ENCODE results near the gene GJC2. TPM values are rescaled to one million over a fixed set of nuclear protein-coding genes. Genes with fewer than 3 reads are reported as not detected.

The GJC2 gene
- total RNA-seq, 1 experiment from 2014 or later, result 1.6 TPM

DNA sequence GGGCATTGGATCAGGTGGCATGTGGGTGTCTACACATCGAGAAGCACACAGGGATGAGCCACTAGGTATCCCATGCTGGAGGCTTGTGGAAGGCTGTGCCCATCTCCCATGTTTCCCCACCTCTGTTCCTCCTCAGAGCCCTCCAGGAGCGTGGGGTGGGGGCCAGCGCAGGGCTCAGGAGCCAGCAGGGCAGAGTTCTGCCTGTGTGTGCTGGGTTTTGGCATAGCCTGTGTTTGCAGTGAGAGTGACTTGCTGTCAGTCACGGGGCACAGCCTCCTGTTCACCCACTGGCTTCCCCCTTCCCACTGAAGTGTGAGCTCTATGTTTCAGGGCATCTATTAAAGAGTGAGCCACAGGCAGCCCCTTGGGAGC, 26.3 kb downstream of the GJC2 start:
- Histone ChIP-seq H3T11ph (ENCODE audit: low read length) (no peak overlapping the region), H3K79me2 (ENCODE audit: insufficient read depth, low read length) (0 out of 2 replicates have a peak, but pooled peaks cover 1% of the 10 kb centered on the region), H2BK12ac (ENCODE audit: insufficient read length, low read depth, low read length) (no peak overlapping the region), H4K8ac (replicated peaks; ENCODE audit: insufficient read length, low read depth, low read length) (no peak overlapping the region), H3K9ac (ENCODE audit: extremely low read depth, insufficient read length, low read length) (no peak overlapping the region), H3K4me1 (ENCODE audit: insufficient read depth, low read length) (no peaks in the 10 kb centered on the region), H3K79me1 (ENCODE audit: insufficient read depth, low read depth, low read length, poor library complexity, severe bottlenecking) (no peaks in the 10 kb centered on the region), H3K14ac (ENCODE audit: insufficient read depth, low read length) (no peak overlapping the region; the same call in 1 of the 2 replicates), H2BK20ac (ENCODE audit: low read depth, low read length, poor library complexity, severe bottlenecking) (no peak overlapping the region), H2AFZ (ENCODE audit: low read length) (no peak overlapping the region), H2BK120ac (ENCODE audit: low read depth, low read length, poor library complexity, severe bottlenecking) (no peak overlapping the region), H2BK5ac (ENCODE audit: insufficient read length, low read length) (no peak overlapping the region), H3K23ac (ENCODE audit: insufficient read length, low read depth, low read length) (no peak overlapping the region), H3K18ac (ENCODE audit: insufficient read length, low read depth, low read length) (no peak overlapping the region), H3K4me2 (ENCODE audit: insufficient read depth, insufficient read length, low read length) (no peak overlapping the region), H3K23me2 (ENCODE audit: insufficient read length, low read depth, low read length, poor library complexity, severe bottlenecking) (no peaks in the 10 kb centered on the region), H4K20me1 (ENCODE audit: control insufficient read depth, insufficient read depth, insufficient read length) (no peaks in the 10 kb centered on the region), H3K27ac (ENCODE audit: insufficient read length, low read depth, low read length) (no peak overlapping the region), H3K9me3 (ENCODE audit: control insufficient read depth, low read depth, low read length) (no peaks in the 10 kb centered on the region), H2BK15ac (ENCODE audit: low read depth, low read length) (no peak overlapping the region), H4K5ac (ENCODE audit: insufficient read length, low read depth, low read length) (no peak overlapping the region), H3K4ac (ENCODE audit: low read depth, low read length) (no peak overlapping the region), H3K56ac (ENCODE audit: insufficient read length, low read depth, low read length) (no peak overlapping the region), H4K91ac (ENCODE audit: insufficient read length, low read depth, low read length) (no peak overlapping the region), H2AK5ac (ENCODE audit: insufficient read length, low read length) (no peak overlapping the region), H3K27me3 (ENCODE audit: insufficient read depth, low read length) (no peaks in the 10 kb centered on the region)
- no peak overlapping the region for H3K27ac Mint-ChIP-seq
- no peaks in the 10 kb centered on the region; a peak in 1 of 7 replicates for H3K36me3 Mint-ChIP-seq (ENCODE audit: insufficient read depth in 1 of 3, low read depth in 3 of 3)
- DNase-seq, result no peak
- TF ChIP-seq, protein P1, sequence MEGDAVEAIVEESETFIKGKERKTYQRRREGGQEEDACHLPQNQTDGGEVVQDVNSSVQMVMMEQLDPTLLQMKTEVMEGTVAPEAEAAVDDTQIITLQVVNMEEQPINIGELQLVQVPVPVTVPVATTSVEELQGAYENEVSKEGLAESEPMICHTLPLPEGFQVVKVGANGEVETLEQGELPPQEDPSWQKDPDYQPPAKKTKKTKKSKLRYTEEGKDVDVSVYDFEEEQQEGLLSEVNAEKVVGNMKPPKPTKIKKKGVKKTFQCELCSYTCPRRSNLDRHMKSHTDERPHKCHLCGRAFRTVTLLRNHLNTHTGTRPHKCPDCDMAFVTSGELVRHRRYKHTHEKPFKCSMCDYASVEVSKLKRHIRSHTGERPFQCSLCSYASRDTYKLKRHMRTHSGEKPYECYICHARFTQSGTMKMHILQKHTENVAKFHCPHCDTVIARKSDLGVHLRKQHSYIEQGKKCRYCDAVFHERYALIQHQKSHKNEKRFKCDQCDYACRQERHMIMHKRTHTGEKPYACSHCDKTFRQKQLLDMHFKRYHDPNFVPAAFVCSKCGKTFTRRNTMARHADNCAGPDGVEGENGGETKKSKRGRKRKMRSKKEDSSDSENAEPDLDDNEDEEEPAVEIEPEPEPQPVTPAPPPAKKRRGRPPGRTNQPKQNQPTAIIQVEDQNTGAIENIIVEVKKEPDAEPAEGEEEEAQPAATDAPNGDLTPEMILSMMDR (conservative IDR thresholded peaks at IDR 0.05), result no peak
- no CpG with 5 or more reads among the region's 4 CpGs for WGBS (ENCODE audit: extremely low coverage, insufficient read length, low lambda C conversion rate)
- H3K4me1 Mint-ChIP-seq, result no peaks in the 10 kb centered on the region
- no peaks in the 10 kb centered on the region; the same call in none of the 2 replicates for H3K27me3 Mint-ChIP-seq (ENCODE audit: low read depth)
- H3K9me3 Mint-ChIP-seq, result no peaks in the 10 kb centered on the region
- H3K4me3 Mint-ChIP-seq, result no peak overlapping the region

All from H9 (cell line).